Activated T-cell treated with anti-CD3 and anti-CD28 coated beads, Interleukin-2, amount 50 U/mL, for 72 hours (primary cell): ENCODE results near the gene CARNS1. TPM values are rescaled to one million over a fixed set of nuclear protein-coding genes. Genes with fewer than 3 reads are reported as not detected.

Source experiments
- ATAC-seq, 2 donors: fragments of 150-1000 bp; cut with Tn5 transposase; replicated peaks in 1 of 2; 2 replicates each; pipeline ENCODE4 v1.10.0; 2021; ENCODE audit warnings: moderate library complexity in 2 of 2, mild to moderate bottlenecking in 1 of 2
- DNase-seq, 2 donors: peaks; one replicate each; pipeline ENCODE4 v3.0.0; 2021 to 2022; ENCODE audit warnings: mixed read lengths in 1 of 2
- H3K27ac Mint-ChIP-seq: one replicate; pipeline ENCODE4 v1.8.0; 2022; ENCODE audit warnings: mild to moderate bottlenecking, moderate library complexity, mixed read lengths
- H3K27me3 Mint-ChIP-seq: one replicate; pipeline ENCODE4 v1.8.0; 2022; ENCODE audit warnings: low read depth, mixed read lengths
- H3K36me3 Mint-ChIP-seq, 2 donors: one replicate each; pipeline ENCODE4 v1.8.0; 2022; ENCODE audit warnings: mixed read lengths in 2 of 2, mild to moderate bottlenecking in 1 of 2; ENCODE audit not compliant: insufficient read depth in 2 of 2
- H3K4me1 Mint-ChIP-seq: one replicate; pipeline ENCODE4 v1.8.0; 2022; ENCODE audit warnings: low read depth, mixed read lengths
- H3K4me3 Mint-ChIP-seq, 2 donors: one replicate each; pipeline ENCODE4 v1.8.0; 2022; ENCODE audit warnings: mild to moderate bottlenecking in 2 of 2, mixed read lengths in 2 of 2, moderate library complexity in 2 of 2
- H3K9me3 Mint-ChIP-seq, 2 donors: one replicate each; pipeline ENCODE4 v1.8.0; 2022; ENCODE audit warnings: mixed read lengths in 2 of 2
- total RNA-seq, 2 donors: library from RNA; stranded (reverse); gene quantifications; one replicate each; pipeline ENCODE4 v1.2.3, GENCODE V29; 2022

The CARNS1 gene
- total RNA-seq, 2 donors from 2014 or later = 3.8 to 5.0 TPM

DNA sequence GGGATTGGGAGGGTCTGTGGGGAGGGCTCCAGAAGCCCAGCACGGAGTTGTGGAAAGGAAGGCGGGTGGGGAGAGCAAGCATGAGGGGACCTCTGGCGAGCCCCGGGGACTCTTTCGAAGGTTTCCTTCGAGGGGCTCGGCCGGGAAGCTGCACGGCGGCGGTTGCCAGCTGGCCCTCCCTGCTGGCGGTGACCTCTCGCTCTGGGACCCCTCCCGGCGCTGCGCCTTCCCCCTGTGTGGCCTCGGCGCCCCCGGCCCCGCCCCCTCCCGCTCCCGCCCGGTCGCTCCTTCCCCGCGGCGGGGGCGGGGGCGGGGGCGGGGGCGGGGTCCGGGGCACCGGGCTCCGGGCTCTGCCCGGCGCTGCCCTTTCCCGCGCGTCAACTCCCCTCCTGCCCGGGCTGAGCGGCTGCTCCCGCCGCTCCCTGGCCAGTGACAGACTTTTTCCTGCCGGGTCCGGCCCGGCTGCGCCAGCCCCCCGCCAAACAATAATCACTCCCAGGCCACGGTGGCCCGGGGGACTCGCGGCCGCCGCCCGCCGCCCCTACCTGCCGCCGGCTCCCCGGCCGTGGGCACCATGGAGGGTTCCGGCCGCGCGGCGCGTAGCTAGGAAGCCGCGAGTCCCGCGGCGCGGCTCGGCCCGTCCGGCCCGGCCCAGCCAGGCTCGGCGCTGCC lies 43.0 kb upstream of the CARNS1 start:
- DNase-seq (no peak), ATAC-seq (peak in 1 of 2 donors; percentile 15)
- Mint-ChIP-seq H3K27me3 (peaks cover 70% of the 10 kb centered on the region), H3K27ac (no peak overlapping the region), H3K4me1 (peaks cover 49% of the 10 kb centered on the region), H3K36me3 (no peaks in the 10 kb centered on the region), H3K9me3 (no peaks in the 10 kb centered on the region), H3K4me3 (peak overlapping the region in 1 of 2 donors; percentile 77)

GRCh38 chr11:67372993-67373647 lies 42.4 kb upstream of the CARNS1 start, which contains the start of gene CLCF1:
Gene CLCF1 (minus strand): TSS chr11:67373598. CDS start chr11:67373539, 59 bp downstream.
- DNase-seq (peak; percentile 42 to 50), ATAC-seq (peak; percentile 42 to 50)
- Mint-ChIP-seq H3K9me3 (no peaks in the 10 kb centered on the region), H3K27ac (peak within 1 kb of the TSS; percentile 91), H3K27me3 (peaks cover 64% of the 10 kb centered on the region), H3K4me3 (peak within 1 kb of the TSS; percentile 92 to 93), H3K36me3 (no peaks in the 10 kb centered on the region), H3K4me1 (peaks cover 43% of the 10 kb centered on the region)

GRCh38 chr11:67373648-67374570 lies 41.6 kb upstream of the CARNS1 start:
- H3K36me3 Mint-ChIP-seq = no peaks in the 10 kb centered on the region
- H3K27ac Mint-ChIP-seq = peak overlapping the region; percentile 91
- H3K4me1 Mint-ChIP-seq = peaks cover 35% of the 10 kb centered on the region
- peaks cover 56% of the 10 kb centered on the region for H3K27me3 Mint-ChIP-seq
- peak; percentile 68 to 72 for DNase-seq
- peak overlapping the region; percentile 92 to 93 for H3K4me3 Mint-ChIP-seq
- ATAC-seq = peak; percentile 60 to 72
- no peaks in the 10 kb centered on the region for H3K9me3 Mint-ChIP-seq

GRCh38 chr11:67374571-67375281 lies 40.8 kb upstream of the CARNS1 start:
- ATAC-seq (no peak), DNase-seq (no peak)
- Mint-ChIP-seq H3K9me3 (no peaks in the 10 kb centered on the region), H3K27ac (no peak overlapping the region), H3K36me3 (no peaks in the 10 kb centered on the region), H3K27me3 (peaks cover 47% of the 10 kb centered on the region), H3K4me1 (peaks cover 28% of the 10 kb centered on the region), H3K4me3 (peak overlapping the region; percentile 85 to 92)

GRCh38 chr11:67375320-67376055 lies 40.0 kb upstream of the CARNS1 start:
- Mint-ChIP-seq H3K27me3 (peaks cover 40% of the 10 kb centered on the region), H3K4me1 (peaks cover 26% of the 10 kb centered on the region), H3K4me3 (no peak overlapping the region), H3K27ac (no peak overlapping the region), H3K36me3 (no peaks in the 10 kb centered on the region), H3K9me3 (no peaks in the 10 kb centered on the region)
- no peak for DNase-seq
- no peak for ATAC-seq

GRCh38 chr11:67376063-67376820 lies 39.2 kb upstream of the CARNS1 start:
- Mint-ChIP-seq H3K27me3 (peaks cover 32% of the 10 kb centered on the region), H3K36me3 (no peaks in the 10 kb centered on the region), H3K4me3 (no peak overlapping the region), H3K4me1 (peaks cover 20% of the 10 kb centered on the region), H3K27ac (no peak overlapping the region), H3K9me3 (no peaks in the 10 kb centered on the region)
- ATAC-seq (no peak), DNase-seq (no peak)

DNA sequence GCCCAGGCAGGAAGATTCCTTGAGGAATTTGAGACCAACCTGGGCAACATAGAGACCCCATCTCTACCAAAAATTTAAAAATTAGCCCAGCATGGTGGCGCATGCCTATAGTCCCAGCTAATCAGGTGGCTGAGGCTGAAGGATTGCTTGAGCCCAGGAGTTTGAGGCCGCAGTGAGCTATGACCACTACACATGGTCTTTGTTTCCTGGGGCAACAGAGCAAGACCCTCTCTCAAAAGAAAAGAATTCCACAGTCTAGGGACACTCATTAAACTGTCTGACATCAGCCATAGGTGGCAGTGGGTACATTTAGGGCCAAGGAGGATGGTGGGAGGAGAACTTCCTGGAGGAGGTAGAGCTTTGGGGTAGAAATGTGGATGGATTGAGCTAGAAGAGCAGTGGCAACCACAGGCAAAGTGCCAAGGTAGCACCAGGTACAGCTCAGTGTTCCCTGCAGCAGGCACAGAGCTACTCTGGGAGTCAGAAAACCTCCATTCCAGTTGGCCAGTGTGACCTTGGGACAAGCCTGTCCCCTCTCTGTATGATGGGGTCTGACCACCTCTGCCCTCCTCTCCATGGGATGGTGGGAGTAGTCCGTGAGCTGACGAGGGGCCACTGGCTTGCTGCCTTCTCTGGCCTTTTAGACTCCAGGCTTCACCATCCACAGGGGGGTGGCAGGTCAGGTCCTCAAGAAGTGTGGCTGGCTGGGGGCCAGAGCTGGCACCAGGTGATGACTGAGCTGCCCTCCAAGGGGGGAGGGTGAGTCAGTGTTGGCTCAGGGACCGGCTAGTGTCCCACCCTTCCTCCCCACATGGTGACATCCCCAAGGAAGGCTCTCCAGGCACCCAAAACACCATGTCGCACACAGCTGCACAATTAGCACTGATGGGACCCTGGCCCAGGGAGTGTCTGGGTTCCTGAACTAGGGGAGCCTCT lies 38.3 kb upstream of the CARNS1 start:
- ATAC-seq = no peak
- Mint-ChIP-seq H3K27me3 (peaks cover 24% of the 10 kb centered on the region), H3K27ac (no peak overlapping the region)

GRCh38 chr11:67378544-67378943 lies 36.9 kb upstream of the CARNS1 start:
- Mint-ChIP-seq H3K4me3 (no peak overlapping the region), H3K27me3 (peaks cover 30% of the 10 kb centered on the region), H3K27ac (no peak overlapping the region), H3K4me1 (peaks cover 21% of the 10 kb centered on the region), H3K9me3 (no peaks in the 10 kb centered on the region), H3K36me3 (no peaks in the 10 kb centered on the region)
- DNase-seq (no peak), ATAC-seq (no peak)

More for the DNA sequence above, 38.3 kb upstream of the CARNS1 start:
- Mint-ChIP-seq H3K4me3 (no peak overlapping the region), H3K4me1 (peaks cover 16% of the 10 kb centered on the region), H3K36me3 (no peaks in the 10 kb centered on the region), H3K9me3 (no peaks in the 10 kb centered on the region)
- no peak for DNase-seq

DNA sequence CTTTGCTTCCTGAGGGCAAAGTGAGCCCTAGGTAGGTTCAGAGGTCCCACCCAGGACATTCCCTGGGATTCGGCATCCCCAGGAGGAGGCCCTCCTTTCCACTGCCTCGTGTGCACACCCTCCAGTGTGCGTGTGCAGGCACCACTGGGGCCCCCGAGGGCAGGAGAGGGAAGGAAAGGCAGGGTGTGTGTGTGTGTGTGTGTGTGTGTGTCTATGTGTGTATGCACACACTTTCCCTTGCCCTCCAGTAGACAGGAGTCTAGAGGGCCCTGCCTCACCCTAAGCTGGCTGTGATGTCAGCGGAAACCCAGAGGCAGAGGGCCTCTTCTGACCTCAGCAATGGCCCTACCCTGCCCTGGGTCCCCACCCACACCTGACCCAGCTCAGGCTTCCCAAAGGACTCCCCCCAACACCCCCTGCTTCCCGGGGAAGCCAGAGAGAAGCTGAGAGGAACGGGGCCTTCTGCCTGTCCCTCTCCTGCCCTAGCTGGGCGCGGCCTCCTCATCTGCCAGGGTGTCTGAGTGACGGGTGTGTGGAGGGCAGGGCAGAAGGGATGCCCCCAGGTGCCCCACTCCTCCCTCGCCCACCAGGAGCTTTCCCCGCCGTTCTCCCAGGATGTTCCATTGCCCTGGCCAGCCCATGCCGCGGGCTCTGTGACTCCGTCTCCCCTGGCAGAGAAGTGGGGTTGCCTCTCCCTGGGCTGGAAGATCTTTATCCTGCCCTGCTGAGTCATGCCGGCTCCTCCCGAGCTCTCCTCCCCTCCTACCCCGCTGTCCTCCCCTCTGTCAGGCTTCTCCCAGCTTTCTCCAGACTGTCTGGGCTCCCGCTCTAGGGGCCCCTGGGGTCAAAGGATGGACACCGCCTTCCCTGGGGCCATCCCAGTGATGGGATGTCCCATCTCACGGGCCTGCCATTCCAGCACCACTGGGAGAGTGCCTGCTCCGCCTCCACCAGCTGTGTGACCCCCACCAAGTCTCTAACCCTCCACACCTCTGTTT lies 36.1 kb upstream of the CARNS1 start:
- H3K9me3 Mint-ChIP-seq = no peaks in the 10 kb centered on the region

More for the DNA sequence above, 36.1 kb upstream of the CARNS1 start:
- Mint-ChIP-seq H3K27ac (no peak overlapping the region), H3K36me3 (no peaks in the 10 kb centered on the region), H3K4me3 (no peak overlapping the region), H3K27me3 (peaks cover 24% of the 10 kb centered on the region), H3K4me1 (peaks cover 15% of the 10 kb centered on the region)
- no peak for DNase-seq
- ATAC-seq = no peak
